B cell (primary cell): ENCODE data around the gene MYO16.

Experiments
- EZH2 ChIP-seq: IDR thresholded peaks from 2 replicates; pipeline ENCODE4 v1.6.1; 2012; ENCODE audit warnings: borderline replicate concordance, low read depth, mild to moderate bottlenecking, moderate library complexity, low read length; ENCODE audit not compliant: insufficient read depth, poor library complexity, severe bottlenecking
- TF ChIP-seq, protein P1 (sequence below): fragments of 200-600 bp; IDR thresholded peaks from one replicate; pipeline ENCODE4 v1.8.0; 2022; ENCODE audit warnings: antibody characterized with exemption, mild to moderate bottlenecking

GRCh38 chr13:108955741-108956140, 326.3 kb downstream of the MYO16 start:
- TF ChIP-seq, protein P1, sequence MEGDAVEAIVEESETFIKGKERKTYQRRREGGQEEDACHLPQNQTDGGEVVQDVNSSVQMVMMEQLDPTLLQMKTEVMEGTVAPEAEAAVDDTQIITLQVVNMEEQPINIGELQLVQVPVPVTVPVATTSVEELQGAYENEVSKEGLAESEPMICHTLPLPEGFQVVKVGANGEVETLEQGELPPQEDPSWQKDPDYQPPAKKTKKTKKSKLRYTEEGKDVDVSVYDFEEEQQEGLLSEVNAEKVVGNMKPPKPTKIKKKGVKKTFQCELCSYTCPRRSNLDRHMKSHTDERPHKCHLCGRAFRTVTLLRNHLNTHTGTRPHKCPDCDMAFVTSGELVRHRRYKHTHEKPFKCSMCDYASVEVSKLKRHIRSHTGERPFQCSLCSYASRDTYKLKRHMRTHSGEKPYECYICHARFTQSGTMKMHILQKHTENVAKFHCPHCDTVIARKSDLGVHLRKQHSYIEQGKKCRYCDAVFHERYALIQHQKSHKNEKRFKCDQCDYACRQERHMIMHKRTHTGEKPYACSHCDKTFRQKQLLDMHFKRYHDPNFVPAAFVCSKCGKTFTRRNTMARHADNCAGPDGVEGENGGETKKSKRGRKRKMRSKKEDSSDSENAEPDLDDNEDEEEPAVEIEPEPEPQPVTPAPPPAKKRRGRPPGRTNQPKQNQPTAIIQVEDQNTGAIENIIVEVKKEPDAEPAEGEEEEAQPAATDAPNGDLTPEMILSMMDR = no peak
- no peak for TF ChIP-seq EZH2
